ENCODE results near the gene GPR32.

GPR32 gene

GRCh38 chr19:50797781-50798658 is 27.8 kb downstream of the GPR32 start (continued):
- TF ChIP-seq, protein P1, sequence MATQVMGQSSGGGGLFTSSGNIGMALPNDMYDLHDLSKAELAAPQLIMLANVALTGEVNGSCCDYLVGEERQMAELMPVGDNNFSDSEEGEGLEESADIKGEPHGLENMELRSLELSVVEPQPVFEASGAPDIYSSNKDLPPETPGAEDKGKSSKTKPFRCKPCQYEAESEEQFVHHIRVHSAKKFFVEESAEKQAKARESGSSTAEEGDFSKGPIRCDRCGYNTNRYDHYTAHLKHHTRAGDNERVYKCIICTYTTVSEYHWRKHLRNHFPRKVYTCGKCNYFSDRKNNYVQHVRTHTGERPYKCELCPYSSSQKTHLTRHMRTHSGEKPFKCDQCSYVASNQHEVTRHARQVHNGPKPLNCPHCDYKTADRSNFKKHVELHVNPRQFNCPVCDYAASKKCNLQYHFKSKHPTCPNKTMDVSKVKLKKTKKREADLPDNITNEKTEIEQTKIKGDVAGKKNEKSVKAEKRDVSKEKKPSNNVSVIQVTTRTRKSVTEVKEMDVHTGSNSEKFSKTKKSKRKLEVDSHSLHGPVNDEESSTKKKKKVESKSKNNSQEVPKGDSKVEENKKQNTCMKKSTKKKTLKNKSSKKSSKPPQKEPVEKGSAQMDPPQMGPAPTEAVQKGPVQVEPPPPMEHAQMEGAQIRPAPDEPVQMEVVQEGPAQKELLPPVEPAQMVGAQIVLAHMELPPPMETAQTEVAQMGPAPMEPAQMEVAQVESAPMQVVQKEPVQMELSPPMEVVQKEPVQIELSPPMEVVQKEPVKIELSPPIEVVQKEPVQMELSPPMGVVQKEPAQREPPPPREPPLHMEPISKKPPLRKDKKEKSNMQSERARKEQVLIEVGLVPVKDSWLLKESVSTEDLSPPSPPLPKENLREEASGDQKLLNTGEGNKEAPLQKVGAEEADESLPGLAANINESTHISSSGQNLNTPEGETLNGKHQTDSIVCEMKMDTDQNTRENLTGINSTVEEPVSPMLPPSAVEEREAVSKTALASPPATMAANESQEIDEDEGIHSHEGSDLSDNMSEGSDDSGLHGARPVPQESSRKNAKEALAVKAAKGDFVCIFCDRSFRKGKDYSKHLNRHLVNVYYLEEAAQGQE (tag by site-specific recombination; IDR thresholded peaks at IDR 0.05) = peak; percentile 97
- TF ChIP-seq ZNF426 (tag by site-specific recombination; IDR thresholded peaks at IDR 0.05) (no peak), HOXD13 (CRISPR knock-in tag; IDR thresholded peaks at IDR 0.05; ENCODE audit: borderline replicate concordance) (no peak), SETDB1 (IDR thresholded peaks at IDR 0.05; ENCODE audit: insufficient read length, low read length) (no peak)

DNA sequence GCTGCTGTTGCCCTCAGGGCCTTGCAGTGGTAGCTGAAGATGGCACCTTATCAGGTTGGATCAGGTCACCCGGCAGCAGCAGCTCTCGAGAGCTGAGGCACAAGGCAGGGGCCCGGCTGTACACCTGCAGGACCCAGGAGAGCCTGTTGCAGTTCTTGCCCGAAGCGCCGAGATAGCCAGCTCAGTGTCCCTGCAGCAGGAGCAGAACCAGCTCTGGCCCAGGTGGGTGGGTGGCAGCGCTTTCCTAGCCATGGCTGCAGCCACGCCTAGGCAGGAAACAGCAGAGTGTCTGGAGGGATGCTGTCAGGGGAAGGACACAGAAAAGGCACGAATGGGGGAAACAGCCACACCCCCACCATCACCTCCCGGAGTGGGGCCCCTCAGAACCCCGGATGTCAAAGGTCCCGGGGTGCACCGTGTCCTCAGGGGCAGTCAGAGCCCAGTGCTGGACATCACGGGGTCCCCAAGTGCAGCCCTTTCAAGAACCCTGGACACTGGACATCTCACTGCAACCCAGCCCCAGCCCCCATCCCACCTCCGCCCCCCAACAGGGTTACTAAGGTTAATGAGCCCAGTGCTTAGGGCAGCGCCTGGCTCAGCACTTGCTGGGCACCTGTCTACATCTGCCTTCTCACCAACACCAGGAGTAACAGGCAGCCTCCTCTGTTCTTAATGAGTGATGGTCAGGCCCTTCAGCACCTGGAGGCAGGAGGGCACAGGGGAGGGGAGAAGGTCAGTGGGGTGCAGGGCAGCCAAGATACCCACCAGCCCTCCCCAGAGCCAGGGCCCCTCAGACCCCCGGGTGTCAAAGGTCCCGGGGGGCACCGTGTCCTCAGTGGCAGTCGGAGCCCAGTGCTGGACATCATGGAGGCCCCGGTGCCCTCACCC is 28.6 kb downstream of the GPR32 start:
- ChIA-PET POLR2A (interaction anchor here (0.8 to 1.1 kb wide), 2 partner anchors 267 to 414 kb away, joined by 3 read pairs; partner anchors contain the start of gene POLD1), CTCF (interaction anchor here (6.5 to 9.4 kb wide), 2 partner anchors 122 to 123 kb away, joined by 52 to 79 read pairs; no protein-coding TSS in a partner anchor)
- Histone ChIP-seq H3K4me3 (ENCODE audit: low read depth, low read length) (no peak overlapping the region), H3K9me3 (ENCODE audit: control insufficient read depth, insufficient read depth, low read depth, low read length) (no peaks in the 10 kb centered on the region), H3K27ac (ENCODE audit: extremely low read depth, low read depth, low read length) (no peak overlapping the region; the same call in none of the 2 replicates), H3K4me1 (ENCODE audit: control insufficient read depth, insufficient read depth, low read length) (peaks cover 15% of the 10 kb centered on the region), H3K36me3 (ENCODE audit: control insufficient read depth in 2 of 2, insufficient read depth in 1 of 2, low read length in 2 of 2) (peaks cover 38 to 84% of the 10 kb centered on the region in 2 experiments)
- TF ChIP-seq SCRT2 (tag by site-specific recombination; IDR thresholded peaks at IDR 0.05) (0 out of 2 replicates have a peak, but pooled peaks have one; percentile 11), ZNF10 (tag by site-specific recombination; IDR thresholded peaks at IDR 0.05) (no peak), BCL11B (tag by site-specific recombination; IDR thresholded peaks at IDR 0.05; ENCODE audit: low read depth) (0 out of 2 replicates have a peak, but pooled peaks have one; percentile 16), BCL11A (tag by site-specific recombination; IDR thresholded peaks at IDR 0.05; ENCODE audit: low read depth) (peak; percentile 37; the same call in 1 of the 2 replicates), GLIS2 (tag by site-specific recombination; IDR thresholded peaks at IDR 0.05) (peak; percentile 20; the same call in 1 of the 2 replicates), ZBTB10 (tag by site-specific recombination; IDR thresholded peaks at IDR 0.05) (peak; percentile 37; the same call in 1 of the 2 replicates), ZNF266 (tag by site-specific recombination; IDR thresholded peaks at IDR 0.05; ENCODE audit: low read depth) (no peak)

GRCh38 chr19:50799547-50799851 is 29.2 kb downstream of the GPR32 start:
- CTCF ChIA-PET = interaction anchor here (6.5 kb wide), 1 partner anchor 122 kb away, joined by 52 read pairs; no protein-coding TSS in a partner anchor
- peaks cover 12% of the 10 kb centered on the region for H3K4me1 ChIP-seq (ENCODE audit: control insufficient read depth, insufficient read depth, low read length)
- POLR2A ChIA-PET = no interaction called here
- no peak overlapping the region for H3K4me3 ChIP-seq (ENCODE audit: low read depth, low read length)
- H3K9me3 ChIP-seq (ENCODE audit: control insufficient read depth, insufficient read depth, low read depth, low read length) = no peaks in the 10 kb centered on the region
- H3K27ac ChIP-seq (ENCODE audit: extremely low read depth, low read depth, low read length) = peak overlapping the region; percentile 25; the same call in 1 of the 2 replicates
- peaks cover 38 to 84% of the 10 kb centered on the region in 2 experiments for H3K36me3 ChIP-seq (ENCODE audit: control insufficient read depth in 2 of 2, insufficient read depth in 1 of 2, low read length in 2 of 2)
- TF ChIP-seq BCL11B (tag by site-specific recombination; IDR thresholded peaks at IDR 0.05; ENCODE audit: low read depth) (0 out of 2 replicates have a peak, but pooled peaks have one; percentile 3), ZBTB44 (tag by site-specific recombination; IDR thresholded peaks at IDR 0.05) (no peak)
